ENCODE results near the gene WNT7A. TPM values are rescaled to one million over a fixed set of nuclear protein-coding genes. Genes with fewer than 3 reads are reported as not detected.

The WNT7A gene
- total RNA-seq, 1 donor from 2014 or later: not detected

GRCh38 chr3:13890377-13891016 lies 10.6 kb upstream of the WNT7A start:
- no peaks in the 10 kb centered on the region for H3K4me1 Mint-ChIP-seq (ENCODE audit: low read depth, unreplicated experiment)
- peaks cover 6% of the 10 kb centered on the region for H3K27me3 Mint-ChIP-seq (ENCODE audit: unreplicated experiment)
- H3K36me3 Mint-ChIP-seq (ENCODE audit: unreplicated experiment): no peaks in the 10 kb centered on the region
- no peak overlapping the region for H3K27ac Mint-ChIP-seq (ENCODE audit: unreplicated experiment)
- H3K4me3 Mint-ChIP-seq (ENCODE audit: unreplicated experiment): no peak overlapping the region
- no peak for TF ChIP-seq CTCF (IDR thresholded peaks at IDR 0.05; ENCODE audit: partially characterized antibody, unreplicated experiment)
- peak; percentile 10 for DNase-seq
- peaks cover 6% of the 10 kb centered on the region for H3K9me3 Mint-ChIP-seq (ENCODE audit: unreplicated experiment)

DNA sequence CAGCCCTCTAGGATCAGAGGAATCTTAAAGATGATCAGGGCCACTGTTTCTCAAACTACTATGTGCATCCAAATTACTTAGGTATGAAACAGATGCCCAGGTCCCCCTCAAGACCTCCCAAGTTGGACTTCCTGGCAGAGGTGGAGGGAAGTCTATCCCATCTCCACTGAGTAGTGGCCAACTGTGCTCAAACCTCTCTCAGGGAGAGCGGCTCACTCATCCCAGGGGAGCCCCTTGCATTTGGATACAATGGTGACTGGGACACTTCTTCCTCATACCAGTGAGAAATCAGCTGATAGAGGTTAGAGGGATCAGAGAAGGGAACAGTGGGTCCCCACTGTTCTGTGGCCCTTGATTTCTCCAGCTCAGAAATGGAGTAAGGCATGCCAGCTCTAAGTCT lies 8.7 kb upstream of the WNT7A start:
- H3K4me3 Mint-ChIP-seq (ENCODE audit: unreplicated experiment): no peak overlapping the region
- H3K27ac Mint-ChIP-seq (ENCODE audit: unreplicated experiment): no peak overlapping the region
- no peak for TF ChIP-seq CTCF (IDR thresholded peaks at IDR 0.05; ENCODE audit: partially characterized antibody, unreplicated experiment)
- peaks cover 9% of the 10 kb centered on the region for H3K27me3 Mint-ChIP-seq (ENCODE audit: unreplicated experiment)
- no peaks in the 10 kb centered on the region for H3K36me3 Mint-ChIP-seq (ENCODE audit: unreplicated experiment)
- DNase-seq: no peak
- H3K4me1 Mint-ChIP-seq (ENCODE audit: low read depth, unreplicated experiment): no peaks in the 10 kb centered on the region
- H3K9me3 Mint-ChIP-seq (ENCODE audit: unreplicated experiment): peaks cover 2% of the 10 kb centered on the region

DNA sequence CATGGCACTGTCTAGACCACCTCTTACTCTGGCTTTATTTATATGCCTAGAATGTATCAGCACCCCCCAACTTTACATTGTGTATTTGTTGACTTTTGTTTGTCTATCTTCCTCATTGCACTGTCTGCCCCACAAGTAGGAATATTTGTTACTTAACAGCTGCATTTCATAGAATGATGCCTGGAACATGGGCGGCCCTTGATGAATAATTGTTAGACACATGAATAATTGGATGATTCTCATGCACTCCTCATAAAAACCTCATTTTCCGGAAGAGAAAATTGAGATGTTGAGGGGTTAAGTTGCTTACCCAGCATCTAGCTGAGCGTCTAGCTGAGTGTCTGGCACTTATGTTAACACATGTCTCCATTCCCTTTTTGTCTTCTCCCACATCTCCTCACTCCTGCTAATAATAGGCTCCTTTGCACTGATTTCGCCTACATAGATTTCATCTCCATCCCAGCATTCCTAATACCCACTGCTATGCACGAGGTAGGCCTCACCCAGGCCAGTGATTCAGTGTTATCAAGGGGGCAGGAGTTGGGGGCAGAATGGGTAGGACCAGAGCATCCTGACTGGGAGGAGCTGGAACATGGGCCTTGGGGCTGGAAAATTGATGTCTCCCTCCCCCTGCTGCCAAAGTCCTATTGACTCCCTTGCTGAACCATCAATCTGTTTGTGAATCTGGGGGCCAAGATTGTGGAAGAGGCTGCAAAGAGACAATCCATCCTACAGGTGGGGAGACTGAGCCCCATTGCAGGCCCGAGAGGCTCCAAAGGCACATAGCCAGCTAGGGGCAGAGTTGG lies 7.8 kb upstream of the WNT7A start:
- Mint-ChIP-seq H3K4me1 (ENCODE audit: low read depth, unreplicated experiment) (no peaks in the 10 kb centered on the region), H3K9me3 (ENCODE audit: unreplicated experiment) (peaks cover 2% of the 10 kb centered on the region), H3K27me3 (ENCODE audit: unreplicated experiment) (peaks cover 13% of the 10 kb centered on the region)

DNA sequence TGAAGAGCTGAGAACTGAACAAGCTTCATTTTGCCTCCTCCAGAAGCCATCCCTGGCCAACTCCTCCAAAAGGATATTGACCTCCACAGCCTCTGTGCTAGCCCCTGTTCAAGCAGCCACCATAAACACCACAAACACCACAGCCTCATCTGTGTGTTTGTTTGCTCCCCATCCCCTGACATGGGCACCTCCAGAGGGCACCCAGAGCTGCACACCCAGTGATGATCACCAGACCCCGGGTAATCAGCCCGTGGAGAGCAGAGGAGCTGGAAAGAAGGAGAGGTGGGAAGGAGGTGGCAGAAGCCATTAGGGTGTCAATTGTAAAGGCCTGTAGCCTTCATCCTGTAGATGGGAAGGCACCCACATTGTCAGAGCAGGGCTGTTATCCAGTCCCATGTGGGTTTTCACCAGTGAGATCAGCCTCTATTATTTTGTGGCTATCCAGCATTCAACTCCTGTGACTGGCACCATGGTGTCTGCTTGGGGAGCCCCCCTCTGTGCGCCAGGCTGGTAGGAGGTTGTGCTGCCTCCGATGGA lies 6.8 kb upstream of the WNT7A start:
- no peak overlapping the region for H3K4me3 Mint-ChIP-seq (ENCODE audit: unreplicated experiment)
- peaks cover 17% of the 10 kb centered on the region for H3K27me3 Mint-ChIP-seq (ENCODE audit: unreplicated experiment)
- no peak for DNase-seq
- no peaks in the 10 kb centered on the region for H3K9me3 Mint-ChIP-seq (ENCODE audit: unreplicated experiment)
- no peak for TF ChIP-seq CTCF (IDR thresholded peaks at IDR 0.05; ENCODE audit: partially characterized antibody, unreplicated experiment)
- H3K27ac Mint-ChIP-seq (ENCODE audit: unreplicated experiment): no peak overlapping the region
- H3K36me3 Mint-ChIP-seq (ENCODE audit: unreplicated experiment): no peaks in the 10 kb centered on the region
- no peaks in the 10 kb centered on the region for H3K4me1 Mint-ChIP-seq (ENCODE audit: low read depth, unreplicated experiment)

More for the DNA sequence above, 7.8 kb upstream of the WNT7A start:
- Mint-ChIP-seq H3K27ac (ENCODE audit: unreplicated experiment) (no peak overlapping the region), H3K36me3 (ENCODE audit: unreplicated experiment) (no peaks in the 10 kb centered on the region), H3K4me3 (ENCODE audit: unreplicated experiment) (no peak overlapping the region)
- peak; percentile 5 for DNase-seq
- no peak for TF ChIP-seq CTCF (IDR thresholded peaks at IDR 0.05; ENCODE audit: partially characterized antibody, unreplicated experiment)

DNA sequence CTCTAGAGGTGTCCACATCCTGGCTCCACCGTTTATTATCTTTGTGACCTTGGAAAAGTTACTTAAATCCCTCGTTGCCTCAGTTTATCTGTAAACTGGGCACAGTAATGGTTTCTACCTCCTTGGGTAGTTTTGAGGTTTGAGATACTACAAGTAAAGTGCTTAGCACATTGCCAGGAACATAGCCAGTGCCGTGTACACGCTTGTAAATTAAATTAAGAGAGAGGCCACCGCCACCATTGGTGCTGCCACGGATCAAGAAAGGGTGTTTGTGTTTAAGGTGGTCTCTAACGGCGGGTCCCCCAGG lies 5.8 kb upstream of the WNT7A start:
- Mint-ChIP-seq H3K4me1 (ENCODE audit: low read depth, unreplicated experiment) (no peaks in the 10 kb centered on the region), H3K9me3 (ENCODE audit: unreplicated experiment) (peaks cover 2% of the 10 kb centered on the region), H3K36me3 (ENCODE audit: unreplicated experiment) (no peaks in the 10 kb centered on the region), H3K27me3 (ENCODE audit: unreplicated experiment) (peaks cover 24% of the 10 kb centered on the region), H3K4me3 (ENCODE audit: unreplicated experiment) (no peak overlapping the region), H3K27ac (ENCODE audit: unreplicated experiment) (no peak overlapping the region)
- peak; percentile 28 for TF ChIP-seq CTCF (IDR thresholded peaks at IDR 0.05; ENCODE audit: partially characterized antibody, unreplicated experiment)
- peak; percentile 7 for DNase-seq
